Hepatocyte (in vitro differentiated cells): ENCODE results near the gene NAT10. TPM values are rescaled to one million over a fixed set of nuclear protein-coding genes. Genes with fewer than 3 reads are reported as not detected.

Experiments used
- DNase-seq: peaks from one replicate; pipeline ENCODE4 v3.0.0-alpha.2; 2016; ENCODE audit warnings: low spot score
- H2AFZ ChIP-seq: fragments of 200-600 bp; sonication (generic); 2 replicates; pipeline ENCODE4 v1.6.0; 2016; ENCODE audit warnings: antibody characterized with exemption, mild to moderate bottlenecking
- H3K27ac ChIP-seq: fragments of 200-600 bp; sonication (generic); 2 replicates; pipeline ENCODE4 v1.5.1; 2016; ENCODE audit warnings: mild to moderate bottlenecking
- H3K27me3 ChIP-seq: fragments of 200-600 bp; sonication (generic); 2 replicates; pipeline ENCODE4 v1.6.1; 2016
- H3K36me3 ChIP-seq: fragments of 200-600 bp; sonication (generic); replicated peaks from 2 replicates; pipeline ENCODE4 v1.5.1; 2016; ENCODE audit warnings: low read depth; ENCODE audit not compliant: insufficient read depth
- H3K4me1 ChIP-seq: fragments of 200-600 bp; sonication (generic); 2 replicates; pipeline ENCODE4 v1.5.1; 2016; ENCODE audit warnings: mild to moderate bottlenecking, moderate library complexity; ENCODE audit not compliant: insufficient read depth
- H3K4me2 ChIP-seq: fragments of 200-600 bp; sonication (generic); 2 replicates; pipeline ENCODE4 v1.6.0; 2016
- H3K4me3 ChIP-seq: fragments of 200-600 bp; sonication (generic); 2 replicates; pipeline ENCODE4 v1.5.1; 2016; ENCODE audit warnings: mild to moderate bottlenecking
- H3K79me2 ChIP-seq: fragments of 200-600 bp; sonication (generic); 2 replicates; pipeline ENCODE4 v1.6.0; 2017; ENCODE audit warnings: mild to moderate bottlenecking
- H3K9me2 ChIP-seq: fragments of 200-600 bp; sonication (generic); replicated peaks from 2 replicates; pipeline ENCODE4 v1.6.0; 2017; ENCODE audit warnings: mild to moderate bottlenecking; ENCODE audit not compliant: insufficient read depth
- H3K9me3 ChIP-seq: fragments of 200-600 bp; sonication (generic); 2 replicates; pipeline ENCODE4 v1.5.1; 2016; ENCODE audit warnings: low read depth, mild to moderate bottlenecking
- H4K20me1 ChIP-seq: fragments of 200-600 bp; sonication (generic); 2 replicates; pipeline ENCODE4 v1.6.0; 2016; ENCODE audit warnings: mild to moderate bottlenecking; ENCODE audit not compliant: insufficient read depth, poor library complexity, severe bottlenecking
- CTCF ChIP-seq: fragments of 200-600 bp; sonication (generic); IDR thresholded peaks from 2 replicates; pipeline ENCODE4 v1.5.1; 2016; ENCODE audit warnings: antibody characterized with exemption, mild to moderate bottlenecking; ENCODE audit not compliant: poor library complexity
- EZH2 ChIP-seq: fragments of 200-600 bp; sonication (generic); IDR thresholded peaks from 2 replicates; pipeline ENCODE4 v1.6.1; 2016; ENCODE audit warnings: antibody characterized with exemption, mild to moderate bottlenecking, borderline replicate concordance
- EZH2phosphoT487 ChIP-seq: fragments of 200-600 bp; sonication (generic); IDR thresholded peaks from one replicate; pipeline ENCODE4 v1.6.1; 2018; ENCODE audit warnings: antibody characterized with exemption, mild to moderate bottlenecking, low read depth, moderate library complexity; ENCODE audit not compliant: unreplicated experiment, severe bottlenecking
- WGBS: methylation state at CpG from one replicate; pipeline ENCODE4 v1.1.6; 2016; ENCODE audit warnings: low lambda C conversion rate; ENCODE audit errors: missing lambda C conversion rate; 5-methylcytosine and 5-hydroxymethylcytosine counted together
- polyA plus RNA-seq: library from polyadenylated mRNA; unstranded; fragments of >200 nt; fragmentation: Nextera tagmentation; extraction: Ambion mirVana; gene quantifications from 2 replicates; pipeline ENCODE4 v1.2.1, GENCODE V29; 2016
- total RNA-seq: library from RNA; depleted of rRNA; stranded (reverse); fragments of >200 nt; gene quantifications from 2 replicates; pipeline ENCODE4 v1.2.3, GENCODE V29; 2014

Gene NAT10
- total and polyA plus RNA-seq, 2 experiments from 2014 or later: 18.3 to 20.5 TPM

- TF ChIP-seq EZH2 (no peak), CTCF (no peak), EZH2phosphoT487 (no peak)
- peaks cover 2% of the 10 kb centered on the region for H3K4me1 ChIP-seq
- H3K27ac ChIP-seq: no peak overlapping the region
- no peaks in the 10 kb centered on the region for H3K79me2 ChIP-seq
- H3K4me3 ChIP-seq: no peak overlapping the region
- H3K9me3 ChIP-seq: no peaks in the 10 kb centered on the region
- DNase-seq: no peak
- no peaks in the 10 kb centered on the region for H3K36me3 ChIP-seq
- no peaks in the 10 kb centered on the region for H3K27me3 ChIP-seq
- WGBS: 93% methylated on average over 5 of the region's 5 CpGs
- H3K9me2 ChIP-seq: no peaks in the 10 kb centered on the region
- H2AFZ ChIP-seq: no peak overlapping the region
- no peak overlapping the region for H3K4me2 ChIP-seq
- no peaks in the 10 kb centered on the region for H4K20me1 ChIP-seq
Observed at GRCh38 chr11:34145073-34145472, 39.6 kb downstream of the NAT10 start.

- Histone ChIP-seq H3K9me2 (no peaks in the 10 kb centered on the region), H3K27ac (no peak overlapping the region), H3K4me1 (peaks cover 10% of the 10 kb centered on the region), H3K9me3 (no peaks in the 10 kb centered on the region), H3K36me3 (no peaks in the 10 kb centered on the region), H3K27me3 (no peaks in the 10 kb centered on the region), H3K4me3 (no peak overlapping the region), H4K20me1 (no peaks in the 10 kb centered on the region), H2AFZ (no peak overlapping the region), H3K79me2 (no peaks in the 10 kb centered on the region), H3K4me2 (no peak overlapping the region)
- 85% methylated on average over 8 of the region's 8 CpGs for WGBS
- TF ChIP-seq EZH2phosphoT487 (no peak), EZH2 (no peak), CTCF (no peak)
- DNase-seq: no peak
Observed at GRCh38 chr11:34145847-34146381, 40.5 kb downstream of the NAT10 start.

GRCh38 chr11:34146411-34146810, 41.0 kb downstream of the NAT10 start:
- 96% methylated on average over 12 of the region's 12 CpGs for WGBS
- H3K36me3 ChIP-seq: no peaks in the 10 kb centered on the region
- no peaks in the 10 kb centered on the region for H3K27me3 ChIP-seq
- no peaks in the 10 kb centered on the region for H4K20me1 ChIP-seq
- no peaks in the 10 kb centered on the region for H3K9me3 ChIP-seq
- no peaks in the 10 kb centered on the region for H3K79me2 ChIP-seq
- no peak for DNase-seq
- TF ChIP-seq EZH2phosphoT487: no peak
- no peak for TF ChIP-seq EZH2
- TF ChIP-seq CTCF: no peak
- H3K27ac ChIP-seq: no peak overlapping the region
- H3K9me2 ChIP-seq: no peaks in the 10 kb centered on the region
- H3K4me2 ChIP-seq: no peak overlapping the region
- no peak overlapping the region for H2AFZ ChIP-seq
- H3K4me3 ChIP-seq: no peak overlapping the region
- peaks cover 11% of the 10 kb centered on the region for H3K4me1 ChIP-seq
